Suppressor macrophage treated with lipopolysaccharide for 1 hour (primary cell): ENCODE results near the gene NOTCH2.

Experiments used
- DNase-seq, 3 donors: peaks; one replicate each; pipeline ENCODE4 v3.0.0-alpha.2; 2020 to 2022

The NOTCH2 gene

GRCh38 chr1:119870917-119871596, 198.4 kb downstream of the NOTCH2 start:
- peak; percentile 90 to 93 (median 92) for DNase-seq

GRCh38 chr1:119869995-119870394, 199.5 kb downstream of the NOTCH2 start:
- DNase-seq: no peak

- no peak for DNase-seq
These were observed 201.3 kb downstream of the NOTCH2 start for GRCh38 chr1:119868176-119868575.

- DNase-seq: no peak
These were observed 203.0 kb downstream of the NOTCH2 start for GRCh38 chr1:119866451-119866850.

- DNase-seq: no peak
These were observed 203.8 kb downstream of the NOTCH2 start for GRCh38 chr1:119865627-119866026.

GRCh38 chr1:119862276-119862675, 207.2 kb downstream of the NOTCH2 start:
- no peak for DNase-seq
